Stimulated activated naive CD8-positive, alpha-beta T cell treated with anti-CD3 and anti-CD28 coated beads, Interleukin-15, amount 100 ng/mL, for 72 hours (primary cell): Measurements from ENCODE around the gene LMOD2.

ENCODE experiments used
- ATAC-seq: fragments of 150-1000 bp; cut with Tn5 transposase; 2 replicates; pipeline ENCODE4 v1.10.0; 2021; ENCODE audit warnings: mild to moderate bottlenecking, moderate library complexity
- DNase-seq, 2 donors: peaks; one replicate each; pipeline ENCODE4 v3.0.0; 2021 to 2022
- H3K27ac Mint-ChIP-seq, 2 donors: one replicate each; pipeline ENCODE4 v1.8.0; 2022; ENCODE audit warnings: mild to moderate bottlenecking in 2 of 2, mixed read lengths in 2 of 2, moderate library complexity in 2 of 2
- H3K27me3 Mint-ChIP-seq: one replicate; pipeline ENCODE4 v1.8.0; 2022; ENCODE audit warnings: mixed read lengths
- H3K4me1 Mint-ChIP-seq: one replicate; pipeline ENCODE4 v1.8.0; 2022; ENCODE audit warnings: mild to moderate bottlenecking, mixed read lengths
- H3K4me3 Mint-ChIP-seq, 2 donors: one replicate each; pipeline ENCODE4 v1.8.0; 2022; ENCODE audit warnings: mild to moderate bottlenecking in 2 of 2, mixed read lengths in 2 of 2, moderate library complexity in 1 of 2
- H3K9me3 Mint-ChIP-seq, 2 donors: one replicate each; pipeline ENCODE4 v1.8.0; 2022; ENCODE audit warnings: mixed read lengths in 2 of 2

Gene LMOD2

GRCh38 chr7:123677061-123677715 is 21.5 kb downstream of the LMOD2 start:
- H3K4me1 Mint-ChIP-seq = no peaks in the 10 kb centered on the region
- DNase-seq (no peak), ATAC-seq (no peak)
- no peak overlapping the region for H3K4me3 Mint-ChIP-seq
- no peaks in the 10 kb centered on the region for H3K27me3 Mint-ChIP-seq
- H3K9me3 Mint-ChIP-seq = no peaks in the 10 kb centered on the region
- H3K27ac Mint-ChIP-seq = no peak overlapping the region

- H3K27ac Mint-ChIP-seq = no peak overlapping the region
Observed at GRCh38 chr7:123679614-123680013, 23.9 kb downstream of the LMOD2 start.

GRCh38 chr7:123680580-123680979 is 24.9 kb downstream of the LMOD2 start:
- no peaks in the 10 kb centered on the region for H3K27me3 Mint-ChIP-seq
- H3K9me3 Mint-ChIP-seq = no peaks in the 10 kb centered on the region
- no peaks in the 10 kb centered on the region for H3K4me1 Mint-ChIP-seq
- DNase-seq (no peak), ATAC-seq (no peak)
- no peak overlapping the region for H3K4me3 Mint-ChIP-seq
- no peak overlapping the region for H3K27ac Mint-ChIP-seq

More at GRCh38 chr7:123679614-123680013, 23.9 kb downstream of the LMOD2 start:
- Mint-ChIP-seq H3K4me3 (no peak overlapping the region), H3K4me1 (no peaks in the 10 kb centered on the region), H3K27me3 (no peaks in the 10 kb centered on the region), H3K9me3 (no peaks in the 10 kb centered on the region)
- no peak for ATAC-seq
- DNase-seq = no peak

GRCh38 chr7:123681561-123681960 is 25.9 kb downstream of the LMOD2 start:
- DNase-seq (no peak), ATAC-seq (no peak)
- Mint-ChIP-seq H3K9me3 (no peaks in the 10 kb centered on the region), H3K4me3 (no peak overlapping the region), H3K4me1 (no peaks in the 10 kb centered on the region), H3K27ac (peak overlapping the region in 1 of 2 donors; percentile 9), H3K27me3 (no peaks in the 10 kb centered on the region)

GRCh38 chr7:123682690-123683089 is 27.0 kb downstream of the LMOD2 start:
- ATAC-seq = no peak
- no peaks in the 10 kb centered on the region for H3K4me1 Mint-ChIP-seq
- no peak overlapping the region for H3K4me3 Mint-ChIP-seq
- H3K27me3 Mint-ChIP-seq = no peaks in the 10 kb centered on the region
- peak in 1 of 2 donors; percentile 15 for DNase-seq
- no peaks in the 10 kb centered on the region for H3K9me3 Mint-ChIP-seq
- H3K27ac Mint-ChIP-seq = no peak overlapping the region

GRCh38 chr7:123687161-123687560 is 31.5 kb downstream of the LMOD2 start:
- no peaks in the 10 kb centered on the region for H3K9me3 Mint-ChIP-seq
- H3K4me1 Mint-ChIP-seq = no peaks in the 10 kb centered on the region
- H3K27me3 Mint-ChIP-seq = no peaks in the 10 kb centered on the region
- DNase-seq (no peak), ATAC-seq (no peak)
- no peak overlapping the region for H3K4me3 Mint-ChIP-seq
- H3K27ac Mint-ChIP-seq = no peak overlapping the region

GRCh38 chr7:123687727-123688126 is 32.1 kb downstream of the LMOD2 start:
- DNase-seq = no peak
- no peak for ATAC-seq
- Mint-ChIP-seq H3K4me1 (no peaks in the 10 kb centered on the region), H3K9me3 (no peaks in the 10 kb centered on the region), H3K4me3 (no peak overlapping the region), H3K27ac (no peak overlapping the region), H3K27me3 (no peaks in the 10 kb centered on the region)

GRCh38 chr7:123689250-123689649 is 33.6 kb downstream of the LMOD2 start:
- no peak for DNase-seq
- no peak overlapping the region for H3K27ac Mint-ChIP-seq
- no peak overlapping the region for H3K4me3 Mint-ChIP-seq
- H3K9me3 Mint-ChIP-seq = no peaks in the 10 kb centered on the region
- no peak for ATAC-seq
- H3K27me3 Mint-ChIP-seq = no peaks in the 10 kb centered on the region
- H3K4me1 Mint-ChIP-seq = no peaks in the 10 kb centered on the region

- ATAC-seq (no peak), DNase-seq (no peak)
- Mint-ChIP-seq H3K4me1 (no peaks in the 10 kb centered on the region), H3K9me3 (no peaks in the 10 kb centered on the region), H3K27ac (no peak overlapping the region), H3K4me3 (no peak overlapping the region), H3K27me3 (no peaks in the 10 kb centered on the region)
Observed at GRCh38 chr7:123690550-123690949, 34.9 kb downstream of the LMOD2 start.

- no peak for ATAC-seq
- H3K27me3 Mint-ChIP-seq = no peaks in the 10 kb centered on the region
- DNase-seq = no peak
- H3K4me3 Mint-ChIP-seq = no peak overlapping the region
- no peaks in the 10 kb centered on the region for H3K4me1 Mint-ChIP-seq
- H3K9me3 Mint-ChIP-seq = no peaks in the 10 kb centered on the region
- no peak overlapping the region for H3K27ac Mint-ChIP-seq
Observed at GRCh38 chr7:123692471-123692877, 36.8 kb downstream of the LMOD2 start.

- no peak for DNase-seq
- no peak overlapping the region for H3K27ac Mint-ChIP-seq
Observed at GRCh38 chr7:123695944-123696677, 40.4 kb downstream of the LMOD2 start.

GRCh38 chr7:123705211-123705901 is 49.7 kb downstream of the LMOD2 start:
- ATAC-seq (no peak), DNase-seq (no peak)
- Mint-ChIP-seq H3K27me3 (no peaks in the 10 kb centered on the region), H3K4me1 (peaks cover 1% of the 10 kb centered on the region), H3K27ac (no peak overlapping the region), H3K4me3 (no peak overlapping the region), H3K9me3 (no peaks in the 10 kb centered on the region)

More at GRCh38 chr7:123695944-123696677, 40.4 kb downstream of the LMOD2 start:
- no peaks in the 10 kb centered on the region for H3K4me1 Mint-ChIP-seq
- no peak for ATAC-seq
- H3K9me3 Mint-ChIP-seq = no peaks in the 10 kb centered on the region
- H3K27me3 Mint-ChIP-seq = no peaks in the 10 kb centered on the region
- H3K4me3 Mint-ChIP-seq = no peak overlapping the region

- no peak overlapping the region for H3K4me3 Mint-ChIP-seq
- no peak overlapping the region for H3K27ac Mint-ChIP-seq
- peaks cover 43% of the 10 kb centered on the region for H3K4me1 Mint-ChIP-seq
- ATAC-seq (no peak), DNase-seq (no peak)
- H3K9me3 Mint-ChIP-seq = no peaks in the 10 kb centered on the region
- H3K27me3 Mint-ChIP-seq = no peaks in the 10 kb centered on the region
Observed at GRCh38 chr7:123709525-123709924, 53.9 kb downstream of the LMOD2 start.

GRCh38 chr7:123710683-123711082 is 55.0 kb downstream of the LMOD2 start:
- DNase-seq = no peak
- peaks cover 55% of the 10 kb centered on the region for H3K4me1 Mint-ChIP-seq
- no peaks in the 10 kb centered on the region for H3K9me3 Mint-ChIP-seq
- ATAC-seq = no peak
- H3K4me3 Mint-ChIP-seq = peak overlapping the region in 1 of 2 donors; percentile 12
- no peak overlapping the region for H3K27ac Mint-ChIP-seq
- H3K27me3 Mint-ChIP-seq = no peaks in the 10 kb centered on the region

GRCh38 chr7:123711832-123712293 is 56.2 kb downstream of the LMOD2 start:
- H3K27ac Mint-ChIP-seq = peak overlapping the region in 1 of 2 donors; percentile 54
- H3K4me1 Mint-ChIP-seq = peaks cover 56% of the 10 kb centered on the region
- peak overlapping the region; percentile 50 to 59 for H3K4me3 Mint-ChIP-seq
- H3K9me3 Mint-ChIP-seq = no peaks in the 10 kb centered on the region
- DNase-seq (no peak), ATAC-seq (peak; percentile 82)
- H3K27me3 Mint-ChIP-seq = no peaks in the 10 kb centered on the region

- Mint-ChIP-seq H3K4me3 (peak overlapping the region; percentile 1 to 6), H3K4me1 (peaks cover 56% of the 10 kb centered on the region), H3K27ac (peak overlapping the region in 1 of 2 donors; percentile 12), H3K27me3 (no peaks in the 10 kb centered on the region), H3K9me3 (no peaks in the 10 kb centered on the region)
- no peak for DNase-seq
- ATAC-seq = no peak
Observed at GRCh38 chr7:123712619-123713018, 57.0 kb downstream of the LMOD2 start.
